Cardiac septum (tissue), 1 donor: Measurements from ENCODE around the gene ACADM. TPM values are rescaled to one million over a fixed set of nuclear protein-coding genes. Genes with fewer than 3 reads are reported as not detected.
A peak's percentile ranks its signal among the peaks of the same experiment; 100 is the strongest.
"Not testable (repeated sequence)": the region's sequence is repeated elsewhere in the genome, so short reads cannot be mapped to it uniquely, and the experiment has no call there.

Source experiments
- DNase-seq: peaks from one replicate; pipeline ENCODE4 v3.0.0-alpha.2; 2020; ENCODE audit warnings: low spot score
- intact Hi-C: fragments of 100-400 bp; cut with DNase I; formaldehyde crosslinking; loops from one replicate; pipeline ENCODE4 v1.14.0; 2022
- total RNA-seq: library from RNA; stranded (reverse); fragmentation: NEBNext Ultra II Directional; extraction: Animal tissue kit (Norgen Biotek cat#: 25700); gene quantifications from one replicate; pipeline ENCODE4 v1.2.1, GENCODE V29; 2021
- donor health status: DM: no; HTN: no; CAD: no.

The ACADM gene
- total RNA-seq, 1 donor from 2014 or later, result 247 TPM

DNA sequence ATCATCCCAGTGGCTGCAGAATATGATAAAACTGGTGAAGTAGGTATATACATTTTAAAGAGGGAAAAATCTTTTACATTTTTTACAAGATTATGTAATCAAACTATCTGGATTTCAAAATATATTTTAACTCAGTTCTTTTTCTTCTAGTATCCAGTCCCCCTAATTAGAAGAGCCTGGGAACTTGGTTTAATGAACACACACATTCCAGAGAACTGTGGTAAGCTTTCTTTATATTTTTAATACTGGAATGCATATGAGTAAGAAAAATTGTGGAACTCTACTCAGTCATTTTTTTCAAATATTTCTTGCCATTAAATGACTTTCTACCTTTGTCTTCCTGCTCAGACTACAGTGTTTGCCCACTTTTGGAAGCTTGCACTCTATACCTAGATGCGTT lies 8.2 kb downstream of the ACADM start:
- intact Hi-C loops, result no loop called here
- no peak for DNase-seq

DNA sequence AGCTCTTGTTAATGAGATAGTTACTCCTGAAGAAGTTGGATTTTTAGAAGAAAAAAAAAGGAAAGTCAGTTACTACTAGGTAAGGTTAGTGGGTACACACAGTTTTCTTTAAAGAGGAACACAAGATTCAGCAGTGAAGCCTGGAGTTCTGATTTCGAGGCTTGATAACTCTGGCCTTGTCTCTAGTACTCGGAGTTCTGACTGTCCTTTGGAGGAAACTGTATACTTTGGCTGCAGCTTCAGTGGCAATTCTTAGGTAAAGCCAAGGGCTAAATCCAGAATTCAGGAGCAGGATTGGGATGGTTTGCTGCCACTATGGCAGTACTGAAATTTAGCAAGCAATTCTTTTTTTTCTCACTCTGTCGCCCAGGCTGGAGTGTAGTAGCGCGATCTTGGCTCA lies 9.2 kb downstream of the ACADM start:
- intact Hi-C loops, result no loop called here
- no peak for DNase-seq

DNA sequence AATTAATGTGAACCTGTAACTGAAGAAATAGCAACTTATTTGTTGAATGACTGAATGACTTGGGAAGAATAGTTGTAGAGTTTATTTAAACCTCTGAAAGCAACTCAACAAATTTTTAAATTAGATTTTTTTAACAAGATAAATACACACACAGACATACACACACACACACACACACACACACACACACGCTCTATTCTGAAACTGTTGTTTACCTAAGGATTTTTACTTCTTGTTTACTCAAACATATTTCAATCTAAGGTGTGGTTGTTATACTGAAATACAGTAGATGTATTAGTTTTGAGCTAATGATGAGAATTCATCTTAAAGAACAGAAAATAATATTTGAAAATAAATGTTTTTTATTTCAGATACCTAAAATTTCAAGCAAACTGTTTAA lies 11.5 kb downstream of the ACADM start:
- intact Hi-C loops, result no loop called here
- DNase-seq, result no peak

DNA sequence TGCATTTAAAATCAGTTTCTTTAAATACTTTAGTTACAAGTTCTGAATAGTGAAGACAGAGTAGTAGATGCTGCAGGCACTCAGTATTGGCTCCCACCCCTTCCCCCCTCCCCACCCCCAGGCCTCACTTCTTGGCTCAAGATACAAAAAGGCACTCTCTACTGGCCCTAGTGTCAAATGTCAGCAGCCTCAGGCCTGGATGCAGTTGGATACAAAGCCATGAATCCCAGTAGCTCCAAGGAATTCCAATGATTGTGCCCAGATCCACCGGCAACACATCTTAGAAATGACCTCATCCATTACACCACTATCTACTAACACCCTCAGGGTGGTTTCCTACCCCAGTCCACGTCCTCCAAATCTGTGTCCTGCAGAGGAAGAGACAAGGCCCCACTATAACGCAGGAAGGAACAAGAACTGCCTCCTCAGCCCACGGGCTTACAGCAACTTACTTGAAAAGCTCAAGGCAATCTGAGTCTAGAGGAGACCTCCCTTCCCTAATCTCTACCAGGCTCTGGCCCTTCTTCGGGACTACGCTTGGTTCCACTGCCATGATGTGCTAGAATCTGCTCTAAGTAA lies 17.6 kb downstream of the ACADM start:
- intact Hi-C loops, result no loop called here
- no peak for DNase-seq

DNA sequence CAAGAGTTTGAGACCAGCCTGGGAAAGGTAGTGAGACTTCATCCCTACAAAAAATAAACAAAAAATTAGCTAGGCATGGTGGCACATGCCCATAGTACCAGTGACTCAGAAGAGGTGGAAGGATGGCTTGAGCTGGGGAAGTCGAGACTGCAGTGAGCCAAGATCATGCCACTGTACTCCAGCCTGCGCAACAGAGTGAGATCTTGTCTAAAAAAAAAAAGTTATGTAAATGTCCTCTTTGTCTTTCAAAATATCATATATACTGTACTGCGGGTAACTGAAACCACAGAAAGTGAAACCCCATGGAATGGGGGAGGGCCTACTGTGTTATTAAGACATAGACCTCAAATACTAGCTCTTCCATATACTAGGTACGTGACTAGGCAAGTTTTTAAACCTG lies 20.8 kb downstream of the ACADM start:
- intact Hi-C loops, result no loop called here
- DNase-seq, result no peak

DNA sequence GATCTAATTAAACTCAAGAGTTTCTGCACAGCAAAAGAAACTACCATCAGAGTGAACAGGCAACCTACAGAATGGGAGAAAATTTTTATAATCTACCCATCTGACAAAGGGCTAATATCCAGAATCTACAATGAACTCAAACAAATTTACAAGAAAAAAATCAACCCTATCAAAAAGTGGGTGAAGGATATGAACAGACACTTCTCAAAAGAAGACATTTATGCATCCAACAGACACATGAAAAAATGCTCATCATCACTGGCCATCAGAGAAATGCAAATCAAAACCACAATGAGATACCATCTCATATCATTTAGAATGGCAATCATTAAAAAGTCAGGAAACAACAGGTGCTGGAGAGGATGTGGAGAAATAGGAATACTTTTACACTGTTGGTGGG lies 32.7 kb downstream of the ACADM start:
- DNase-seq, intact Hi-C loops: not testable (repeated sequence)

DNA sequence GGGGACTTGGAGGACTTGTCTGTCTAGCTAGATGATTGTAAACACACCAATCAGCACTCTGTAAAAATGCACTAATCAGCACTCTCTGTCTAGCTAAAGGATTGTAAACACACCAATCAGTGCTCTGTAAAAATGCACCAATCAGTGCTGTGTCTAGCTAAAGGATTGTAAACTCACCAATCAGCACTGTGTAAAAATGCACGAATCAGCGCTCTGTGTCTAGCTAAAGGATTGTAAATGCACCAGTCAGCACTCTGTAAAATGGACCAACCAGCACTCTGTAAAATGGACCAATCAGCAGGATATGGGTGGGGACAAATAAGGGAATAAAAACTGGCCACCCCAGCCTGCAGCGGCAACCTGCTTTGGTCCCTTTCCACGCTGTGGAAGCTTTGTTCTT lies 34.0 kb downstream of the ACADM start:
- intact Hi-C loops, DNase-seq: not testable (repeated sequence)

DNA sequence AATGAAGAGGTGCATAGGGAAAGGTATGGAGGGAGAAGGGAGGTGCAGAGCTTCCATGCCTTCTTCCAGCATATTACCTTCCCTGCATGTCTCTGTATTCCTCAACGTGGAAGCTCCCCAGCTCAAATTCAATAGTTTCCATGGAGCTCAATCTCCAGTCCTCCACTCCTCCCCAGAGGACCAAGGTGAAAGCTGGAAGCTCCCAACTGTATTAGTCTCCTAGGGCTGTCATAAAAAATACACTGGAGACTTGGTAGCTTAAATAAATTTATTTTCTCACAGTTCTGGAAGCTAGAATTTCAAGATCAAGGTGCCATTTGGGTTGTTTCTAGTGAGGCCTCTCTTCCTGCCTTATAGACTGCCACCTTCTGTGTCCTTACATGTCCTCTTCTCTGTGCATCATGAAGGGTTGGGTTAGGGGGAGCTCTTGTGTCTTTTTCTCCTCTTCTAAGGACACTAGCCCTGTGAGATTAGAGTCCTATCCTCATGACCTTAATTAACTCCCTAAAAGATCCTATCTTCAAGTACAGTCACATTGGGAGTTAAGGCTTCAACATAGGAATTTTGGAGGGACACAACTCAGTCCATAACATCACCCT lies 39.6 kb downstream of the ACADM start:
- intact Hi-C loops, result no loop called here

DNA sequence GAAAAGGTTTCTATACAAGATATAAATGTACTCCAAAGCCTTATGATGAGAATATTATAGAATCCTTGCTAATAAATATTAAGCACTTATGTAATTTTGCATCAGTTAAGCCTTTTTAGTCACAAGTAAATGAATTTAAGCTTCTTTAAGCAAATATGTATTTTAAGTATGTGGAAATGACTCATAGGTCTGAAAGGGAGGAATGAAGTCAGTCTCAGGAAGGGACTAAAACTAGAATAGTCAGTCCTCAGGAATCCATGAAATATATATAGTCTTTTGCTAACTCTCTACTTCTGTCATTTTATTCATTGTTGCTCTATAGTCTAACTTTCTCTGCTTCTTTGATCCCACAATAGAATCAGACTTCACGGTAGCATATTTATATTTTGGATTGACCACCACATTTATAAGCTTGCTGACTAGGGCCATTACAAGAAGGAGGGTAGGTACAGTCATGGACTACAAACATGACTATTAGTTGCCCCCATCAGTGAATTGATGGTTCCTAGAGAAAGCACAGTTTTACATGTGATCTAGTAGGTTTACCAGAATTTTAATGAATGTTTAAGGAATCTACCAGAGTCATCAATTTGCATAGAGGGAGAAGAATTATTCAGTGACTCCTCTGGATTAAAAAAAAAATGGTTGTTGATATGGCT lies 41.3 kb downstream of the ACADM start:
- DNase-seq, result no peak
- intact Hi-C loops, result no loop called here

More for the DNA sequence above, 39.6 kb downstream of the ACADM start:
- DNase-seq, result no peak

DNA sequence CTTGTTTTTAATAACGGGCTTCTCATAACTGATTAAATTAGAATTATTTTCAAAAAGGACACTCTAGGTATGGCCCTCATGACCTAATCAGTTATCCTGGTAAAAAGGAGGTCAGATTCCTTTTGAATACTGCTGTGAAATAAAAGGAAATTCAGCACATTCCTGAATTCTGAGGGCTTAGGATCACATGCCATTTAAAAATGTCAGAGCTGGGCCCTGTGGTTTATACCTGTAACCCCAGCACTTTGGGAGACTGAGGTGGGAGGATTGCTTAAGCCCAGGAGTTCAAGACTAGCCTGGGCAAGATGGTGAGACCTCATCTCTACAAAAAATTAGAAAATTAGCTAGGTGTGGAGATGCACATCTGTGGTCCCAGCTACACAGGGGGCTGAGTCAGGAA lies 43.5 kb downstream of the ACADM start:
- intact Hi-C loops, result no loop called here
- DNase-seq, result no peak

DNA sequence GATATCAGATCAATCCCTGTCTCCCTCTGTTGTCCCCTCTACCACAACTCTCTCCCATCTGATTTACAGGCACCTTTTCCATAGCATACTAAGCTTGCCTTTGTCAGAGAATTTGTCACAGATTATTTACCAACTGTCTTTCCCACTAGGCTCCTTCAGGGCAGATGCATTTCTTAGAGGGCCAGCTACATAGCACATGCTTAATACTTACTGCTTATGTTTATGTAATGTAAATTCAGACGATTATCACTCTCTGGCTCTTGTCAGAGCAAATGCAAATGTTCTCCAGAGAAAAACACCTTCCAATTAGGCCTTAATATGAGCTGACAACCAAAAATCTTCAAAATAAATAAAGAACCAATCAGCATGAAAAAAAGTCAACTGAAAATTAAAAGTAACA lies 46.3 kb downstream of the ACADM start:
- DNase-seq, result no peak
- intact Hi-C loops, result no loop called here

DNA sequence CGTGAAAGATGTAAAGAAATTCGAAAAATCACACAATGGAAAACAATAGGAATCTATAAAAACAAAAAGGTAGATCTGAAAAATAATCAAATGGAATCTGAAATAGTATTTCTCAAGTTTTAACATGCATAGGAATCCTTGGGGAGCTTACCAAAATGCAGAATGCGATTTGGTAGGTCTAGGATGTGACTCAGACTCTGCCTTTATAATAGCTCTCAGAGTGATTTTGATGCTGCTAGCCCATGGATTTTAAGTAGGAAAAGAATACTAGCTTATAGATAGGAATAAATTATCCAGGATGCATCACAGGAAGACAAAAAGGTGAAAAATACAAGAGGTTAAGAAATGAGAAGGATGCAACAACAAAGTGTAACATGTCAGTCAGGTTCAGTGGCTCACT lies 47.5 kb downstream of the ACADM start:
- intact Hi-C loops, result no loop called here

DNA sequence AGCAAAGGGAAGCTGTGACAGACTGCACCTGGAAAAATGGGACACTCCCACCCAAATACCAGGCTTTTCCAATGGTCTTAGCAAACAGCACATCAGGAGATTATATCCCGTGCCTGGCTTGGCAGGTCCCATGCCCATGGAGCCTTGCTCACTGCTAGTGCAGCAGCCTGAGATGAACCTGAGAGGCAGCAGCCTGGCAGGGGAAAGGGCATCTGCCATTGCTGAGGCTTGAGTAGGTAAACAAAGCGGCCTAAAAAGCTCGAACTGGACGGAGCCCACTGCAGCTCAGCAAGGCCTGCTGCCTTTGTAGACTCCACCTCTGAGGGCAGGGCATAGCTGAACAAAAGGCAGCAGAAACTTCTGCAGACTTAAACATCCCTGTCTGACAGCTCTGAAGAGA lies 53.3 kb downstream of the ACADM start:
- DNase-seq, intact Hi-C loops: not testable (repeated sequence)

More for the DNA sequence above, 47.5 kb downstream of the ACADM start:
- no peak for DNase-seq

DNA sequence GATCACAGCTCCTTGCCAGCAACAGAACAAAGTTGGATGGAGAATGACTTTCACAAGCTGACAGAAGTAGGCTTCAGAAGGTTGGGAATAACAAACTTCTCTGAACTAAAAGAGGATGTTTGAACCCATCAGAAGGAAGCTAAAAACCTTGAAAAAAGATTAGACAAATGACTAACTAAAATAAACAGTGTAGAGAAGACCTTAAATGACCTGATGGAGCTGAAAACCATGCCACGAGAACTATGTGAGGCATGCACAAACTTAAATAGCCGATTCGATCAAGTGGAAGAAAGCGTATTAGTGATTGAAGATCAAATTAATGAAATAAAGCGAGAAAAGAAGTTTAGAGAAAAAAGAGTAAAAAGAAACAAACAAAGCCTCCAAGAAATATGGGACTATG lies 54.2 kb downstream of the ACADM start:
- DNase-seq, intact Hi-C loops: not testable (repeated sequence)

DNA sequence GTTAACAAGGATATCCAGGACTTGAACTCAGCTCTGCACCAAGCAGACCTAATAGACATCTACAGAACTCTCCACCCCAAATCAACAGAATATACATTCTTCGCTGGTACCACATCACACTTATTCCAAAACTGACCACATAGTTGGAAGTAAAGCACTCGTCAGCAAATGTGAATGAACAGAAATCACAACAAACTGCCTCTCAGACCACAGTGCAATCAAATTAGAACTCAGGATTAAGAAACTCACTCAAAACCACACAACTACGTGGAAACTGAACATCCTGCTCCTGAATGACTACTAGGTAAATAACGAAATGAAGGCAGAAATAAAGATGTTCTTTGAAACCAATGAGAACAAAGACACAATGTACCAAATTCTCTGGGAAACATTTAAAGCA lies 55.7 kb downstream of the ACADM start:
- intact Hi-C loops, DNase-seq: not testable (repeated sequence)

DNA sequence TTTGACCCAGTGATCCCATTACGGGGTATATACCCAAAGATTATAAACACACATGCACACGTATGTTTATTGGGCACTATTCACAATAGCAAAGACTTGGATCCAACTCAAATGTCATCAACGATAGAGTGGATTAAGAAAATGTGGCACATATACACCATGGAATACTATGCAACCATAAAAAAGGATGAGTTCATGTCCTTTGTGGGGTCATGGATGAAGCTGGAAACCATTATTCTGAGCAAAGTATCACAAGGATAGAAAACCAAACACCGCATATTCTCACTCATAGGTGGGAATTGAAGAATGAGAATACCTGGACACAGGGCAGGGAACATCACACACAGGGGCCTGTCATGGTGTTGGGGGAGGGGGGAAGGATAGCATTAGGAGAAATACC lies 59.4 kb downstream of the ACADM start:
- intact Hi-C loops, DNase-seq: not testable (repeated sequence)

DNA sequence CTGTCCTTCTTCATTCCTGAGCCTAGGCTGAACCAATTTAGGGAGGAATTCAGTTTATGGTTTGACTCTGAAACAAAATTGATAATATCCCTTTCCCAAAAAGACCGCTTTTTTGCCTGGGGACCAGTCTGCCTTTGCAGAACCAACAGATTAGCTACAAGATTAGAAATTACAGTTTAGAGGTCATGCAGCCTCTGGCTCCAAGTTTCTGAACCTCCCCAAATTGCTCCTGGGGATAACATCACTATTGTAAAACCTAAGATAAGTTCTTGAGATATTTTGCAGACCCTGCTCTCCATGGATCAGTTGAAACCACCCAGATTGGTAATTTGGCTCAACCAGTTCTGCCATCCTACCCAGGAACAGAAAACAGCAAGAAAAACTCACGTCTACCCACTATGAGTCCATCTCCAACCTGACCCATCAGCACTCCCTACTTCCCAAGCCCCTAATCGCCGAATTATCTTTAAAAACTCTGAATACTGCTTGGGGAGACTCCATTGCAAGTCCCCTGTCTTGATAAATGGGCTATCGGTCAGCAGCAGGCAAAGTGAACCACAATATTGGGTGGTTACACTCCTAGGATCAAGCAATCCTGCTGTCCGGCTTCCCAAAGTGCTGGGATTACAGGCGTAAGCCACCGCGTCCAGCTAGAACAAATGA lies 60.9 kb downstream of the ACADM start:
- no peak for DNase-seq
- intact Hi-C loops, result no loop called here

DNA sequence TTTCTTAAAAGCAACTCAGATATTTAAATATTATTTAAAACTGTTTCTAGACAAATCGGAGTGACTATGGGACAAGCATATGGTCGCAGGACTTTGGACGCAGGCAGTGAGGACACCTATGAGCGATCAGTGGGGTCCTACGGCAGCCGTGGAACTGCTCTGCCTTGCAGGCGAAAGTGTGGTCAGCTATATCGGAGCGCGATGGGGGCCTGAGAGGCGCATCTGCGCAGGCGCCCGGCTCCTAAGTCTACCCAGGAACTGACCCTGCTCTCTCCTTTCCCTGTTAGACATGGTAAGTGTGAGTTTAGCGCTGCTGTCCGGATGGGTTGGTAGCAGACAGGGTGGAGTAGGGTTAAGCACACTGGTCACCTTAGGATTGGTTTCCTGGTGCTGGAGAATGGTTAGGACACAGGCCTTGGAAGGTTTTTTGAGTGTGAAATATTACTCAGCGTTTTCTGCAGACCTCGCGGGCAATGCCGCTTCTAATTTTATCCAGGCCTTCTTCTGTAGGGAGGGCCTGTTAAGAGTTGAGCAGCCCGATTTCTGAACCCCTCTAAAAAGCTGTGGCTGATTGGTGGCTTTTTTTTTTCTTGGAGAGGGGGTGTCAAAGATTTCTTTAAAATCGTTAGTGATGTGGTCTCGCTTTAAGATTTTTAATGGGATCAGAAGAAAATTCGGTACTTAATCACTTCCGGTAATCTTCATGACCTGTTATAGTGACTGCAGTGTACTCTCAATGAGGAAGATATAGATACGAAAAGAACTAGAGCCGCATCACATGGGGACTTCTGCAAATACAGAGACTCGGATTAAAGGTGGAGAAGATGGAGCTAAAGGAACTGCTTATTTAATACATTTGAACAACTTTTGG lies 61.7 kb downstream of the ACADM start, which contains the start of gene RABGGTB:
Gene RABGGTB, plus strand, starts transcription at position 274 of the 871 bp plus-strand sequence. Its CDS starts 16 bp downstream, at position 290.
- DNase-seq, result peak; percentile 97
- intact Hi-C loops, result loop anchor here (2.0 kb wide), 1 partner anchor 59 kb away; no protein-coding TSS in a partner anchor

DNA sequence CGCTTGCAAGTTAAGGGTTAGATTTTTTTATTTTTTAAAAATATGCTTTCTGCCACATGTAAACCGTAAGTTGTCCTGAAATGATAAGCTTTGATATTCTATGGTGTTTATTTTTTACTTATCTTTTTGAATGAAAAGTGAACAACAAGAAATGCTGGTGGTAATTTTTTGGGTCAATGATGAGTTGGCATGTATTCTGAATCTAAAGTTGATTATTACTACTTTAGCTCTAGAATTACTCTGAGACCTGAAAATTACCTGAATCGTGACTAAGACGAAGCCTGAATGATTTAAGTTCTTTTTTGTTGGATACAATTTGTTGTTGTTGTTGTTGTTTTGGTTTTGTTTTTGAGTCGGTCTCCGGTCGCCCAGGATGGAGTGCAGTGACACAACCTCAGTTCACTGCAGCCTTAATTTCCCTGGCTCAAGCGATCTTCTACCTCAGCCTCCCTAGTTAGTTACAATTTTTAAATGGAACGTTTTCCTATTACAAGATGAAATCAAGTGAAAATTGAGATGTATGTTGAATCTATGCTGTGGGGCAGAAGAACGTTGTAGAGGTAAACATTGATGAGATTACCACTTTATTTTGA lies 62.5 kb downstream of the ACADM start:
- intact Hi-C loops, result loop anchor here (2.0 kb wide), 1 partner anchor 60 kb away; no protein-coding TSS in a partner anchor
- no peak for DNase-seq
